ENCODE measurements around the gene RBL2.
A peak's percentile ranks its signal among the peaks of the same experiment; 100 is the strongest.

DNA sequence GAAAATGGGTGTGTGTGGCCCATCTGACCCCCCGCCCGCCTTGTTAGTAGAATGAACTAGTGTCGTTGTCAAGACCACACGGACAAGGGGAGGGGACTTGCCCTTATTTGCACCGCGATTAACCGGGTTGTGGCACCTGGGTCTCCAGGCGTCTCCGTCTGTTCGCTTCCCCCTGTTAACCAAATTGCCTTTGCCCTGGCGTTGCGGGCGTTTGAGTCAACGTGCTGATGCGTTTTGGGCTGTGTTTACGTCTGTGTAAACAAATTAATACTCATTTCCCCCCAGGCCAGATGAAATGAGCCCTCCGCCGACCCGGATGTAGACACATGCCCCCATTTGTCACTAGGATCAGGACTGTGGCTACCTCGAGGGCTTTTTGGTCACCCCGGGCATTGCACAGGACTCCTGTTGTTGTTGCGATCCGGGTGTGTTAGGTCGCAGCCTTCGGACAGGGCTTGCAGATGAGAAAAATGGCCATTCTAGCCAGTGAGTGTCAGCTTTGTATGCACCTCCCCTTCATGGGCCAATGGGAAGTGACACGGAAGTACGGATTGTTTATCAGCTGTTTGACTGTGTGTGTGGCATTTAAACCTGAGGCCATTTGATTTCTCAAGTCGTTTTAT, 906 bp downstream of the RBL2 start:
- TF ChIP-seq KDM5B (IDR thresholded peaks at IDR 0.05; ENCODE audit: insufficient replicate concordance, low read depth, low read length): no peak
- no peak for TF ChIP-seq NR1H2 (CRISPR knock-in tag; IDR thresholded peaks at IDR 0.05)
- TF ChIP-seq, protein P1, sequence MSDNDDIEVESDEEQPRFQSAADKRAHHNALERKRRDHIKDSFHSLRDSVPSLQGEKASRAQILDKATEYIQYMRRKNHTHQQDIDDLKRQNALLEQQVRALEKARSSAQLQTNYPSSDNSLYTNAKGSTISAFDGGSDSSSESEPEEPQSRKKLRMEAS (CRISPR knock-in tag; IDR thresholded peaks at IDR 0.05): no peak
- TF ChIP-seq TCF7L2 (IDR thresholded peaks at IDR 0.05; ENCODE audit: low read depth, low read length): no peak
- TF ChIP-seq, protein P2, sequence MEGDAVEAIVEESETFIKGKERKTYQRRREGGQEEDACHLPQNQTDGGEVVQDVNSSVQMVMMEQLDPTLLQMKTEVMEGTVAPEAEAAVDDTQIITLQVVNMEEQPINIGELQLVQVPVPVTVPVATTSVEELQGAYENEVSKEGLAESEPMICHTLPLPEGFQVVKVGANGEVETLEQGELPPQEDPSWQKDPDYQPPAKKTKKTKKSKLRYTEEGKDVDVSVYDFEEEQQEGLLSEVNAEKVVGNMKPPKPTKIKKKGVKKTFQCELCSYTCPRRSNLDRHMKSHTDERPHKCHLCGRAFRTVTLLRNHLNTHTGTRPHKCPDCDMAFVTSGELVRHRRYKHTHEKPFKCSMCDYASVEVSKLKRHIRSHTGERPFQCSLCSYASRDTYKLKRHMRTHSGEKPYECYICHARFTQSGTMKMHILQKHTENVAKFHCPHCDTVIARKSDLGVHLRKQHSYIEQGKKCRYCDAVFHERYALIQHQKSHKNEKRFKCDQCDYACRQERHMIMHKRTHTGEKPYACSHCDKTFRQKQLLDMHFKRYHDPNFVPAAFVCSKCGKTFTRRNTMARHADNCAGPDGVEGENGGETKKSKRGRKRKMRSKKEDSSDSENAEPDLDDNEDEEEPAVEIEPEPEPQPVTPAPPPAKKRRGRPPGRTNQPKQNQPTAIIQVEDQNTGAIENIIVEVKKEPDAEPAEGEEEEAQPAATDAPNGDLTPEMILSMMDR (IDR thresholded peaks at IDR 0.05 in 2 of 3, conservative IDR thresholded peaks at IDR 0.05 in 1 of 3; ENCODE audit: insufficient read depth in 2 of 3, low read depth in 1 of 3, low read length in 3 of 3): no peak
- TF ChIP-seq ZFP36 (IDR thresholded peaks at IDR 0.05; ENCODE audit: low read depth, low read length, partially characterized antibody): no peak
- no peak for TF ChIP-seq KDM4B (IDR thresholded peaks at IDR 0.05; ENCODE audit: borderline replicate concordance in 2 of 2, low read depth in 1 of 2)
- TF ChIP-seq, protein P3, sequence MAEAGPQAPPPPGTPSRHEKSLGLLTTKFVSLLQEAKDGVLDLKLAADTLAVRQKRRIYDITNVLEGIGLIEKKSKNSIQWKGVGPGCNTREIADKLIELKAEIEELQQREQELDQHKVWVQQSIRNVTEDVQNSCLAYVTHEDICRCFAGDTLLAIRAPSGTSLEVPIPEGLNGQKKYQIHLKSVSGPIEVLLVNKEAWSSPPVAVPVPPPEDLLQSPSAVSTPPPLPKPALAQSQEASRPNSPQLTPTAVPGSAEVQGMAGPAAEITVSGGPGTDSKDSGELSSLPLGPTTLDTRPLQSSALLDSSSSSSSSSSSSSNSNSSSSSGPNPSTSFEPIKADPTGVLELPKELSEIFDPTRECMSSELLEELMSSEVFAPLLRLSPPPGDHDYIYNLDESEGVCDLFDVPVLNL (CRISPR knock-in tag; IDR thresholded peaks at IDR 0.05; ENCODE audit: low read depth): no peak
- no peak for TF ChIP-seq ZNF347 (CRISPR knock-in tag; IDR thresholded peaks at IDR 0.05; ENCODE audit: low read depth)
- no peak for TF ChIP-seq ZNF431 (CRISPR knock-in tag; IDR thresholded peaks at IDR 0.05)
- TF ChIP-seq HCFC1 (IDR thresholded peaks at IDR 0.05; ENCODE audit: low read depth, low read length): 0 out of 2 replicates have a peak, but pooled peaks have one; percentile 13
- TF ChIP-seq, protein P4, sequence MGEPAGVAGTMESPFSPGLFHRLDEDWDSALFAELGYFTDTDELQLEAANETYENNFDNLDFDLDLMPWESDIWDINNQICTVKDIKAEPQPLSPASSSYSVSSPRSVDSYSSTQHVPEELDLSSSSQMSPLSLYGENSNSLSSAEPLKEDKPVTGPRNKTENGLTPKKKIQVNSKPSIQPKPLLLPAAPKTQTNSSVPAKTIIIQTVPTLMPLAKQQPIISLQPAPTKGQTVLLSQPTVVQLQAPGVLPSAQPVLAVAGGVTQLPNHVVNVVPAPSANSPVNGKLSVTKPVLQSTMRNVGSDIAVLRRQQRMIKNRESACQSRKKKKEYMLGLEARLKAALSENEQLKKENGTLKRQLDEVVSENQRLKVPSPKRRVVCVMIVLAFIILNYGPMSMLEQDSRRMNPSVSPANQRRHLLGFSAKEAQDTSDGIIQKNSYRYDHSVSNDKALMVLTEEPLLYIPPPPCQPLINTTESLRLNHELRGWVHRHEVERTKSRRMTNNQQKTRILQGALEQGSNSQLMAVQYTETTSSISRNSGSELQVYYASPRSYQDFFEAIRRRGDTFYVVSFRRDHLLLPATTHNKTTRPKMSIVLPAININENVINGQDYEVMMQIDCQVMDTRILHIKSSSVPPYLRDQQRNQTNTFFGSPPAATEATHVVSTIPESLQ (CRISPR knock-in tag; IDR thresholded peaks at IDR 0.05): no peak
- no peak for TF ChIP-seq PHF21A (IDR thresholded peaks at IDR 0.05; ENCODE audit: borderline replicate concordance, low read depth)
